ENCODE data around the gene FAM171A2. TPM values are rescaled to one million over a fixed set of nuclear protein-coding genes. Genes with fewer than 3 reads are reported as not detected.

FAM171A2 gene
- total RNA-seq, result 3.6 and 4.4 TPM in 2 replicates

DNA sequence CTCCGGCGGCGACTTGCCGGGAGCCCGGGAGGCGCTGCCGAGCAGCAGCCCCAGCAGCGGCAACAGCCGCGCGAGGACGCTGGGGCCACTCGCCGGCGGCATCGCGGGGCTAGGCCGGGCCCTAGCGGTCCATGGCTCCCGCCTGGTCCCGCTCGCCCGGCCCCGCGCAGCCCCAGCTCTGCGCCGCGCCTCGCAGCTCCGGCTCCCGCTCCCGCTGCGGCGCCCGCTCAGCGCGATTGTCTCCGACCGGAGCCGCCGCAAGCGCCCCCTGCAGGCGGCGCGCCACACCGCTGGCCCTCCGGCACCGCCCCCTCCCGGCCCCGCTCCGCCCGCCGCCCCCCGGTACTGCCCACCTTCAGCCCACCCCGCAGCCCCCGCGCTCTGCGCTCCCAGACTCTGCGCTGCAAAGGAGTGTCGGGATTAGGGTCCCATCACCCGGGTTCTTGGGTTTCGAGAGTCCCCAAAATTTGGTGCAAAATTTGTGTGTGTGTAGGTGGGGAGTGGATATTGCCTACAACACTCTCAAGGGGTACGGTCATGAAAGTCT is at the start of gene FAM171A2:
TSS of gene FAM171A2 (minus strand) at position 241 of the 547 bp plus-strand sequence. CDS start at position 102, 139 bp downstream.

DNA sequence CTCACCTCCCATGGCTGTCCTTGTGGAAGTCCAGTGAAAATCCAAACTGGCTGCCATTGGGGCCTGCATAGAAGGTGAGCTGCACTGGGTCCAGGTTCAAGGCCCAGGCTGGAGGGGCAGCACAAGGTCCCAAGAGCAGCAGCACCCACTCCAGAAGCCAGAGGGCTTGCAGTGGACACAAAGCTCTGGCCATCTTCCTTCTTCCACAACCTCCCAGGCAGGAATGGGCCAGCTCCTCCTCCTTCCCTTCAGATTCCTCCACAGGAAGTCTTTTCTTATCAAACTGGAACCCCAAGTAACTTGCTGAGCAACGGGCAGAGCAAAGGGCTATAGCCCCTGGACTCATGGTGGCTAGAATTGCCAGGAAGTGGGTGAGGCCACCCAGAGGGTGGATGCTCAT is 25.6 kb upstream of the FAM171A2 start, which contains the start of gene ITGA2B:
TSS of gene ITGA2B (minus strand) at position 369 of the 400 bp plus-strand sequence. CDS start at position 193, 176 bp downstream.

DNA sequence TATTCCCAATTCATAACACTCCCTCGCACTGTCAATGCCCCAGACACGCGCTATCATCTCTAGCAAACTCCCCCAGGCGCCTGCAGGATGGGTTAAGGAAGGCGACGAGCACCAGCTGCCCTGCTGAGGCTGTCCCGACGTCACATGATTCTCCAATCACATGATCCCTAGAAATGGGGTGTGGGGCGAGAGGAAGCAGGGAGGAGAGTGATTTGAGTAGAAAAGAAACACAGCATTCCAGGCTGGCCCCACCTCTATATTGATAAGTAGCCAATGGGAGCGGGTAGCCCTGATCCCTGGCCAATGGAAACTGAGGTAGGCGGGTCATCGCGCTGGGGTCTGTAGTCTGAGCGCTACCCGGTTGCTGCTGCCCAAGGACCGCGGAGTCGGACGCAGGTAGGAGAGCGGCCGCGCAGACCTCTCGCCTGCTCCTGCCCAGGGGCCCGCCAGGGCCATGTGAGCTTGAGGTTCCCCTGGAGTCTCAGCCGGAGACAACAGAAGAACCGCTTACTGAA is 18.7 kb downstream of the FAM171A2 start, which contains the start of gene GRN:
TSS of gene GRN (plus strand) at position 364 of the 515 bp plus-strand sequence. CDS start 3,863 bp downstream, outside the sequence.

DNA sequence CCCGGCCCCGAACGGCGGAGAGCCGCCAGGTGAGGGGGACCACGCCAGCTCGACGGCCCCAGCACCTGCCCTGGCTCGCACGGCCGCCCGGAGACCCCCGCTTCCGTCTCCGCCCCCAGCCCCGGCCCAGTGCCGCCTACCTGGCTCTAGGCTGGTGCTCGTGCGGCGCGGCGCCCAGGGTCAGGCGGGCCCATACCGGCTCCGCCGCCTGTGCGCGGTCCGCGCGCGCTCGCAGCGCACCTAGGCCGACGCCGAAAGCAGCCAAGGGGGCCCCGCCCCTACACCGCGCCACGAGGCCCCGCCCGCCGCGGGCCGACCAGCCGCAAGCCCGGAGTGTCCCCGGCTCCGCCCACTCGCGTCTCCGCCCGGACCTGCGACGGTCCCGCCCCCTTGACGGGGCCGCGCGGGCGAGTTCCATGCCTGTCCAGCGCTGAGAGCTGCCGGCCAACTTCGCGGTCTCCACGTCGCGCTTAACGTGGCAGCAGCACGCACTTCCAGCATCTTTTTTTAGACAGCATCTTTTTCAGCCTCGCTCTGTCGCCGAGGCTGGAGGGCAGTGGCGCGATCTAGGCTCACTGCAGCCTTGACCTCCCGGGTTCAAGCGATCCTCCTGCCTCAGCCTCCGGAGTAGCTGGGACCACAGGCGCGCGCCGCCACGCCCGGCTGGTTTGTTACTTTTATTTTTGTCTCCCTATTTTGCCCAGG is 38.9 kb downstream of the FAM171A2 start, which contains the start of gene SLC25A39:
TSS of gene SLC25A39 (minus strand) at position 253 of the 705 bp plus-strand sequence. CDS start 1,261 bp downstream, outside the sequence.

DNA sequence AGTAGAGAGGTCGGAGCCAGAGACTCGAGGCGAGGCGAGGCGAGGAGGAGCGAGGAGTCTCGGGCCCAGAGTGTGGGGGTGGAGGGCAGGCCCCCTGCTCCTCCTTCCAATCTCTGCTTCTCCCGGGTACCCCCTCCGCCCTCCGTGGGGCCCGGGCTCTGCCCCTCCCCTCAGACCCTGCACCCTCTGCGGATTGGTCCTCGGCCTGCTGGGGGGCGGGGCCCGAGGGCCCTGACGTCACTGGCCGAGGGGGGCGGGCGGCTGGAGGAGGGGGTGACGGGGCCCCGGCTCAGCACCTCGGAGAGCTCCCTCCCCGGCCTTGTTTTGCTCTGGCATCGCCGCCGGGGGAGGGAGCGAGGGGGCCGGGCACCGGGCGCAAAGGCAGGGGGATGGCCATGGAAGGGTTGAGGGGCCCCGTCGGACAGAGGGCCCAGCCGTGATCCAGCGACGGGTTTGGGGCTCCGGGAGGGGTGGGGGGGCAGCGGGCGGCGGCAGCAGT is 55.3 kb downstream of the FAM171A2 start, which contains the start of gene RUNDC3A:
TSS of gene RUNDC3A (plus strand) at position 282 of the 499 bp plus-strand sequence. CDS start 232 bp downstream, outside the sequence.

Small RNAs within 50 kb of the gene (small RNA-seq; reads per million reads assigned to genes)
- gene RF00012 (not detected), gene RN7SL258P (not detected), gene RNU6-453P (not detected)

Other genes with a start within 250 kb of the FAM171A2 start
- 133 and 147 TPM in 2 replicates for gene HDAC5, start 240.2 kb downstream of the FAM171A2 start, total RNA-seq
- 0.81 and 1.7 TPM in 2 replicates for gene HROB, start 221.9 kb downstream of the FAM171A2 start, total RNA-seq
- gene ASB16, start 193.1 kb downstream of the FAM171A2 start, total RNA-seq, result not detected in 2 replicates
- 35.9 and 38.9 TPM in 2 replicates for gene TMUB2, start 176.9 kb downstream of the FAM171A2 start, total RNA-seq
- 65.6 and 75.8 TPM in 2 replicates for gene ATXN7L3, start 164.0 kb downstream of the FAM171A2 start, total RNA-seq
- 49.7 and 58.9 TPM in 2 replicates for gene UBTF, start 144.2 kb downstream of the FAM171A2 start, total RNA-seq
- gene SLC4A1, start 95.7 kb downstream of the FAM171A2 start, total RNA-seq, result not detected in 2 replicates
- gene RUNDC3A, start 55.3 kb downstream of the FAM171A2 start, total RNA-seq, result not detected in 2 replicates
- 76.3 and 76.4 TPM in 2 replicates for gene SLC25A39, start 39.0 kb downstream of the FAM171A2 start, total RNA-seq
- 201 and 244 TPM in 2 replicates for gene GRN, start 18.6 kb downstream of the FAM171A2 start, total RNA-seq
- gene ITGA2B, start 25.8 kb upstream of the FAM171A2 start, total RNA-seq, result 0.36 and 0.49 TPM in 2 replicates
- gene GPATCH8, start 139.6 kb upstream of the FAM171A2 start, total RNA-seq, result 38.7 and 48.2 TPM in 2 replicates
- 70.3 and 78.9 TPM in 2 replicates for gene FZD2, start 193.6 kb upstream of the FAM171A2 start, total RNA-seq

All from hair follicle dermal papilla cell (primary cell).